Stimulated activated CD4-positive, alpha-beta T cell treated with anti-CD3 and anti-CD28 coated beads, TNF-alpha, amount 100 ng/mL, for 24 hours (primary cell): ENCODE results near the gene LPAR1.

ENCODE experiments used
- DNase-seq, 3 experiments: peaks; one replicate each; pipeline ENCODE4 v3.0.0-alpha.2; 2020; ENCODE audit warnings: low read depth in 3 of 3

The LPAR1 gene

DNA sequence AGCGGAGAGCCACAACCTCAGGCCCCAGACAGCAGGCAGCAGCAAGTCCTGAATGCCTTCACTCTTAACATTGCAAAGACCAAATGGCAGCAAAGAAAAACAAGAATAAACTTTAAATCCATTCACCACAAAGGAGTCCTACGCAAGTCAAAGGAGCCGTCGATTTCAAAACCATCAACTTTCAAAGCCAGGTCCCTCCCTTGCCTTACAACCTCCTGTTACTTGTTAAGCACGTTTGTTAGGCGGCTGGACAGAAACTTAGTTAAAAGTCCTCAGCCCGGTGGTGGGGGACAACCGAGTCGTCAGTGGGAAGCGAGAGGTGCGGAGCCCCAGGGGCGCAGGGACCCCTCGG is 938 bp downstream of the LPAR1 start:
- no peak for DNase-seq

DNA sequence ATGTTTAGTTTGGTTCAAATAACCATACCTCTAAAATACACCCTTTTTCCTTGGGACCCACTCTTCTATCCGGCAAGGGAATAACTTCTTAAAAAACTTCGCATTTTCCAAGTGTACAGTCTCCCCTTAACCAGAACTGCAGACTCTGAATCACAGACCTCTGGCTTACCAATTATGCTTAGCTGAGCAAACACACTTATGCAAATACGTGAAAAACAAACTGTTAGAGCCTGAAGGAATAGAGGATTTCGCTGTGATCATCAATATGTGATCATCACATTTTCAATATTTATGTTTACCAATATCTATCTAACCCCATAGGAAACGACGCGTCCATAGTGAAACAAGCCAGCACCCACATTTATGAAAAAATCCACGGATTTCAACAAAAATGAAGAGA is 1.3 kb downstream of the LPAR1 start:
- no peak for DNase-seq

DNA sequence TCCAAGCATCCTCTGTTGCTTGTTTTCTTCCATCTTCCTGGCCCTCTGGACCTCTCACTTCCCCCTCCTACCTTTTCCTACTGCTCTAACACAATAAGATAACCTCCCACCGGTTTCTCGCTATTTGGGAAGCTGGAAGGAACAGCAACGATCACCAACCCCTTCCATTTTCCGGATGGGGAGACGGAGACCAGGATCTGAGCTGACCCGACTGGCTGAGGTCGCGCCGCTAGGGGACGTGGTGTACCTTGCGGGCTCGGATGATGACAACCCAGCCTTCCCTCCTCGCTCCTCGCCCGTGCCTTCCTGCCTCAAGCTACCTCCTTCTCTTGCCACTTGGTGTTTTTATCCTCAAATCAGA is 1.9 kb downstream of the LPAR1 start:
- DNase-seq = no peak

DNA sequence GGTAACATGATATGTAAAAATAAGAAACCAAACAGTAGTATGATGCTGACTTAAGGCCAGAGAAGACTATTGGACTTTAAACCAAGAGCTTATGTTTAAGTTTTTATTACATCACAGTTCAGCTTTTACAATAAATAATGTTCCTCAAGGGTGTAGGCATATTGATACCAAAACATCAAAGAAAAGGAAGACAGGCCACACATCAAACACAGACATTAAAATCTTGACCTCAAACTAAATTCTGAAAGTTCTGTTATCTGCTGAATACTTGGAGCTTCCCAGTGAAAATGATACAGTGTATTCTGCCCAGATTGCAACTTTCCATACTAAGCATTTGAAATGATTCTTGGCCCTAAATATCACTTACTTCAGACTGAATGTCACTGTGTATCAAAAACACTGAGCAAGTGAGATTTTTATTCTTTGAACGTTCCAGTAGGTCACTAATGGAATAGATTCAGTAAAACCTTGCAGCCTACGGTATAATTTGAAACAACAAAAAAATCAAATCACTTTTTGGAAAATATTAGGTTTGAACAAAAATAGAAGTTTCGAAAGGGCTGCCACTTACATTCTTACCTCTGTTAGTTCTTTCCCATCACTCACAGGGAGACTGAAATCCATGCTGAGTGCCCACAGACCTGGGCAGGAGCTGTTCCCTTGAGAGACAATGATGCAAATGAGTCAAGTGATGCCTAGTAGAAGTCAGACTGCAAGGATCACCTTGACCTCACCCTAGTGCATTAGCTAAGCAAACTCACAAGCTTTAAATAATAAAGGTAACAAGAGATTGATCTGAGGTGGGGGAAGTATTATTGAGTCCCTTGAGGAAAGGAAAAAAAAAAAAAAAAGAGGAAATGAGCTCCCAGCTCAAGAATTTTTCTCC is 2.5 kb downstream of the LPAR1 start:
- no peak for DNase-seq

DNA sequence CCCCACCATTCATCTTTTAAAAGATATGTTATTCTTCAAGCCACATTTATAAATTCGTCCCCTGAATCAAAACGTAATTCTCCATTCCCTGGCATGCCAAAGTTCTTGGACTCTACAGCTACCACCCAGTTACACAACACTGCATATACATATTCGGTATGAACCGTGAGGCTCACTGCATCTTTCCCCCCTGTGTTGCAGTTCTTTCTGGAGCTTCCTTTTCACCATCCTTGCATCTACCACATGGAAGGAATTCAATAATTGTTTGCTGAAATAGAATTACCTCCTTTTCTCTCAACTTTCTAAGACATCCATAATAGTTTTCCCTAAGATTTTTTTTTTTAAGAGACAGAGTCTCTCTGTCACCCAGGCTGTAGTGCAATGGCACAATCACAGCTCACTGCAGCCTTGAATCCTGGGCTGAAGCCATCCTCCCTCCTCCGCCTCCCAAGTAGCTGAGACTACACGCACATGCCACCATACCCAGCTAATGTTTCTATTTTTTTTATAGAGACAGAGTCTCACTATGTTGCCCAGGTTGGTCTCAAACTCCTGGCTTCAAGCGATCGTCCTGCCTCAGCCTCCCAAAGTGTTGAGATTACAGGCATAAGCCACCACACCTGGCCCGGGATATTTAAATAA is 3.3 kb downstream of the LPAR1 start:
- DNase-seq = no peak

DNA sequence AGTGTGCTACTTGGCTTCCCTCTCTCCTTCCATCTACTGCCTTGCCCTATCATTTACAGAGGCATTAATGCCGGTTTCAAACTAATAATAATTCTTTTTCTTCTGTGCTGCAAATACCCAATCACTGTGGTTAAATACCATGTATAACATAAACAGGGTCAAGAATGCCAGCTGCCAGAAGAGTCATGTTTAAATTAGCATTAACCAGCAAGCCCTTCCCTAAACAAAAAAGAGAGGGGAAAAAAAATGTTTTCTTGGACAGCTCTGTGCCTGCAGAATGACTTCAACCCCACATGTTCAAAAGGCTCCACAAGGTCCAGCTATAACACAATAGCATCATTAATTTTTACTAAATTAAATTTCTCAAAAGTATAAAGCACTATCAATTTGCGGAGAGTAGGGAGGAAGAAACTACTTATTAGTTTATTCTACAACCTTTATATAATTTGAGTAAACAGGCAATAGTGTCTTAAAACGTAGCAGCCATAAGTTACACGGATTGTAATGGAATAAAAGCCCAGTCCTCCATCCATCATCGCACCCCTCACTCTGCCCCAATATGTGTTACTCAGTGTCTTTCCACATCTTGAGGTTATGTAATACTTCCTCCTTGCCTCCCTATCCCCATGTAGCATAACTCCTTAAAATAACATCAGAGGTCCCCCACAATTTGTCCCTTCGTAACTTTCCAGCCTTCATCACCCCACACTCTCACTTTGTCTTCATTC is 3.9 kb downstream of the LPAR1 start:
- no peak for DNase-seq

DNA sequence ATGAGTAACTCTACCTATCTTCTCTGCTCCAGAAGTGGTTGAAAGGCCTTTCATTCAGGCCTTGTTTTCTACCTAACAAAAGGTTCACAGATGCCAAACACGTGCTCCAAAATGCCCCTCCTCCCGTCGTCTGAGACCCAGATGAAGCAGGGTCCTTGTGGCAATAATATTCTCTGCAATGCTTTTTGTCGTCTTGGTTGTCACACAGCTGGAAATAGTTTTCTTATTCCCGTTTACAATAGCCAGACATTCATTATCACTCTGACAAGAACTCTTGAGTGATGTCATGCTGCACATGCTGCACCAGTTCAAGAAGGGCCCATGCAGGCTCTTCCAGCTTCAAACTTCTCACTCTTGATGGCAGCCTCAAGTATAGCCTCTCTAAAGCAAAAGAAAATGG is 7.8 kb downstream of the LPAR1 start:
- DNase-seq = no peak

DNA sequence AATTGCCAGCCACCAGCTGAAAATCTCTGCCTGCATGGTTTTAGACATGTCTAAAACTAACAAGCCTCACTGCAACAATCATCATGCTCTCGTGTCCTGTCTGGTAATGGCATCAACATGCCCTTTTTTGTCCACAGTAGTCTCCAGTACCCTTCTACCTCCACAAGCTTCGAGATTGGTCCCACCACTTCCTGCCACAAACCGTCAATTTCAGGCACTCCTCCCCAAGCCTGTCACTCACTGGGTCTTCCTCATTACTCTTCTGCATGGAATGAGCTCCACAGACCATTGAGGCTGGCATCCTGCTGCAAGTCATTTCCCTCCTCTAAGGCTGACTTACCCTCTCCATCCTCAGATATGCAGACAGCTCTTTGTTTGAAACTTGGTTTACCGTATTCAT is 9.0 kb downstream of the LPAR1 start:
- DNase-seq = no peak

DNA sequence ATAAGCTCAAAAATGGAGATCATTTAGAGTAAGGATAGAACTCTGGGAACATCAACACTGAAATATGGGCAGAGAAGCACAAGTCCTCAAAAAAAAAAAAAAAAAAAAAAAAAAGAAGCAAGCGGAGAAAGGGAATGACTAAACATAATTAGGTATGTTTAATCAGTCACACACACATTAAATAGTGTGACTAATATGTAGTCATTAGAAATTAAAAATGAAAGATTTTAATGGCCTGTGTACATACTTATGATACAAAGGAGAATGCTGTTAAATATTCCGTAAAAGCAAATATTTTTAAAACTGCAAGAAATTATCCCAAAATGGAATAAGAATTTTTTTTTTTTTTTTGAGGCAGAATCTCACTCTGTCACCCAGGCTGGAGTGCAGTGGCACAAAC is 10.5 kb downstream of the LPAR1 start:
- no peak for DNase-seq

DNA sequence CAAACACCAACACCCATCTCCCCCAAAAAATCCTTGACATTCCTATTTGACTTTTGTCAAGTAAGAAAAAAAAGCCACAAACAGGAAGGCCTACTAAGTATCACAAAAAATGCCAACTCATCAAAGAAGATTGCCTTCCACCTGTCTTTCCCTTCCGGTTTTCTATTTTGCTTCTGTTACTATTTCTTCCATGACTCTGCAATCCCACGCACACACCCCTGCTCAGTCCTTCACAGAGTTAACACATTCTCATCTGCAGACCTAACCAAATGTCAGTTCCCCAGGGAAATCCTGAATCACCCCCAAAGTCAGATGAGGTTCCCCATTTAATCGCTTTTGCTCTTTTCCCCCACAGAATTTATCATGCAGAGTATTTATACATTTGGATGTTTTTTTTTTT is 15.1 kb downstream of the LPAR1 start:
- DNase-seq = no peak

DNA sequence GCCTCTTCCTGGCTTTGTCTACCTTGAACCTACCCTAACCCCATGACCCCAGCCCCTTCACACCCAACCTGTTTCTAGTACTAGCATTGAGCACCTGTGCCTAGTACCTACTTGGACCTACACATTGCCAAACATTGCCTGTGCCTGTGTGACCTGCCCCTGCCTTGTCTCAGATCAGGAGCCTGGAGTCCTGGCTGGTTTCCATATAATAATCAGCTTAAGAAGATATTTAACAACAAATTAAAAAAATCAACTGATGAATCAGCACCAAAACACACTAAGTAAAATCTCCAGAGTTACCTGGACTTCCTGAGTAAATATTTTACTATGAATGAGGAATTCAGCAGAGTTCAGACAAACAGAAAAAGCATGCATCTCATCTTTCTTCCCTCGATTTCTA is 17.7 kb downstream of the LPAR1 start:
- DNase-seq = no peak

DNA sequence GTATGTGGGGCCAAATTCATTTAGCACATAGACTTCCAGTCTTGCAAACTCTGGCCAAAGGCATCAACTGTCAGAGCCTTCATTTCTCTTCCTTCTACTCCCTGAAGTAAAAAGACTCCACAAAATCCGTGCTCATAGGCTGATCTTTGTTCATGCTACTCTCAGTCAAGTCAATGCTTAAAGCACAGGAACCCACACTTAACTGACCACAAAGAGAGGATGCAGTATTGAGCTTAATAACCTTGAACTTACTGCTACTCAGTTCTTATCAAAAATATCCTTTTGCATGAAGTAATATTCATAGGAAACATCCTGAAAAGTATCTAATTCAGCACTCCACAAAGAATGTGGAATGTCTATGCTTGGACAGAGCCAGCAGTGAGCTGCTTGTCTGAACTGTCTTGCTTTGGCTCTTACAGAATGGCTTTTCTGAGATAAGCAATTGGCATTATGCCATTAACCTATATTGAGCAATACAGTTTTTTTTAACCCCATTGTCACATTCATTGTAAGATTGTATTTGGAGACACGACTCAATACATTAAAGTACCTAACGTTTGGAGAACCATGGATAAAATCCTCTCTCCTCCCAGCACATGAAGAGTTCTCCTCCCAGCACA is 21.7 kb downstream of the LPAR1 start:
- no peak for DNase-seq

DNA sequence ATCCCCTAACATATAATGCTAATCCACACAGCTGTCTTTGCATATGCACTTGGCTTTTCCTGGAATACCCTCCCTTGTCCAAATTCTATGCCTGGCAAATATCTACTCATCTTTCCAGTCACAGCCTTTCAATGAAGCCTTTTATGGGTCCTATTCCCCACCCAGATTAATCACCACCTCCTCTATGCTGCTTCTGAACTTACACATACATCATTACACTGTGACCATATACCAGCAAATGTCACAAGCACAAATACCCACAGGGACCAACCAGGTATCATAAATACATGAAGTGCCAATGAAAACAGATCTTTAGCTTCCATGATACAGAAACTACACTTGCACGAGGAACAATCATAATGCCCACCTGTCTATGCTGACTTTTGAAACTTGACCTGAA is 22.3 kb downstream of the LPAR1 start:
- no peak for DNase-seq

DNA sequence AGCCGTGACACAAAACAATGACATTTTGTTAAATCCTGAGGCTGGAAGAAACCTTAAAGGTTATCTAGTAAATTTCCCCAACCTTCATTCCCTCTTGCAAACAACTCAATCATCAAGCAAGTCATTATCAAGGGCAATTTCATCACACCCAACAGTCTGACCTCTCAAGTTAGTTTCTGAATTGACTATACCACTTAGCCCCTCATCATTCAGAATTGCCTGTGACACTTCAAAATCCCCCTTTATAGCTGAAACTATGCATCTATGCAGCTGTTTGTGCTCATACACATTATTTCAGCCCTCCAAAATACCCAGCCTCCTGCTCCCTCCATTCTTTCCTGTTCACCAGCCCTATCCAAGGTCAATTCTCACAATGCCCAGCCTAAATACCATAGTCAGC is 24.6 kb downstream of the LPAR1 start:
- no peak for DNase-seq

DNA sequence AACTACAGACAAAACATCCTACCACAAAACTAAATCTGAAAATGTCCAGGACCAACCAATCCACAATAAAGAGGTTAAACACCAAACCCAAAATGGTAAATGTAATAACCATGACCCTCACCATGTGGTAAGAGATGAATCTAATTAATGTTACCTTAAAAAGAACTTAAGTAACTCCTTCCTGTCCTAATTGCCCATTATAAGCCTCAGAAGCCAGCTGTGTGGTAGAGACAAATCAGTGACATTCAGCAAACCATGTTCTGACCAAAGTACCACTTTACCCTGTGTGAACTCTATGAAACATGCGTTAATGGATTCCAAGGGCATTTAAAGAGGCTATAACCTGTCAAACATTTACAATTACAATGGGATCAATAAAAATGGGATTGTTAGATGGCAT is 25.0 kb downstream of the LPAR1 start:
- DNase-seq = no peak

DNA sequence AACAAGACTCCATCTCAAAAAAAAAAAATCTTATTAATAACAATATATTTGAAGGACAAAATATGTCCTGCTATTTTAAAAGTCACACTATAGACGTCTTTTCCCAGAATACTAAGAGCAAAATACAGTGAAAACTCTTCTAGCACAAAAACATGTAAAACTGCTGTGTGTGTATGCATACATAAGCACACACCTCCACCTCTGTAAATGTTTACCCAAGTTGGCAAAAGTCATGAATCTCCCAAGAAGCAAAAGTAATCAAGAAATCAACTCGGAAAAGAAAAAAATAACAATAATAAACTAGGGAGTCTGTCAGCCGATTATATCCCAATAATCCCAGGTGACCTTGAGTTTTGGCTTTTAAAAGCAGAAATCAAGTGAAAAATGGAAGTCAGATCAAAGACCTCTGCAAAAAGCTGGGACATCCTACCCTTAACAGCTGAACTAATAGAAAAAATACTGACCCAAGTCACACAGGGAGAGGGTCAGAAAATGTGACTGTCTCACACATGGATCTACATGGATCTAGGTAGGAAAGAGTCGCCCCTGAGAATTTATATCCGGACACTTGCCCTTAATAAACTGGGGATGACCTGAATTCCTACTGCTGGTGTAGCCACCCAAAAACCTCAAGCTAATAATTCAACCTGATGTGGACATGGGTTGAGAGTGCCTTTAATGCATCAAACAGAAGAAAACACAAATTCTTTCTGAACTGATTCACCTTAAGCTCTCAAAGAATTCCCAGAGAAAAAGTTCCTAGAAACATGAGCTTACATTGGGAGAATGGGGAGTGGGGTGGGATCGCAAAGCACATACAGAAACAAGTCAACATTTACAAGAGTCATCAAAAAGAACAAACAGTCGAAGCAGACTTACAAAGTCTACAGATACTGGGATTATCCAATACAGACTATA is 29.9 kb downstream of the LPAR1 start:
- no peak for DNase-seq

DNA sequence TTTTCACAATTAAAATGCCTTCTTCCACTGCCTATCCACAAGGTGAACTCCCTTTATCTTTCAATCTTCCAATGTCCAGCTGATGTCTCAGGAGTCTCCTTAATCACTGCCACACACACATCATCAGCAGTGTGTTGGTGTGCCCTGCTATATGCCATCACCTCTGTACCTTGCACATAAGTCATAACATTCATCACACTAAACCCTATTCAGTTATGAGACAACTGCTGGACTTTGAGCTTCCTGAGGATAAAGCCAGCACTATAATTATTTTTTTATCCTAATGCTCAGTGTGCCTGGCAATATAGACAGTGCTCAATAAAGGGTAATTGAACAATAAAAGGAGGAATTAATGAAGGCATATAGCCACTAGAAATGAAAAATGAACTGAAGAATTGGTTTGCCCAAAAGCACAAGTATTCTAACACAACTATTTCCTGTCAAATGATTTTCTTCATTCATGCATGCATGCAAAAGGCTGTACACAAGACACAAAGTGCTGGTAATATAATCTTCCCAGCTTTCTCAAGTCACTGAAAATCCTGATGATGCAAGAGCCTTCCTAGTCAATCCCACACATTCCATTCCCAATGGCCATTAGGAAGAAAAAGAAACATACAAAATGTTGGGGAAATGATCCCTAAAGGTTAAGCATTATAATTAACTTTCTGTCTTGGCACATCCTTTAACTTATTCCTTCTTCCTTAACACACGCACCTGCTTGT is 32.4 kb downstream of the LPAR1 start:
- DNase-seq = no peak

DNA sequence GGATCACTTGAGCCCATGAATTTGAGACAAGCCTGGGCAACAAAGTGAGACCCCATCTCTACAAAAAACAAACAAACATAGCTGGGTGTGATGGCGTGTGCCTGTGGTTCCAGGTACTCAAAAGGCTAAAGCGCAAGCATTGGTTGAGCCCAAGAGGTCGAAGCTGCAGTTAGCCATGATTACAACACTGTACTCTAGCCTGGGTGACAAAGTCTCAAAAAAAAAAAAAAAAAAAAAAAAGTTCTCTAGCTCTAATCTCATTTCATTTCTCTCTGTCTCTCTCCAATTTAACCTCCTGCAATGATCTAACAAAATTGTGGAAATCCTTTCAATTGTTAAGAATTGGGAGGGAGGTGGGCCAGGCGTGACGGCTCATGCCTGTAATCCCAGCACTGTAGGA is 33.3 kb downstream of the LPAR1 start:
- DNase-seq = no peak

DNA sequence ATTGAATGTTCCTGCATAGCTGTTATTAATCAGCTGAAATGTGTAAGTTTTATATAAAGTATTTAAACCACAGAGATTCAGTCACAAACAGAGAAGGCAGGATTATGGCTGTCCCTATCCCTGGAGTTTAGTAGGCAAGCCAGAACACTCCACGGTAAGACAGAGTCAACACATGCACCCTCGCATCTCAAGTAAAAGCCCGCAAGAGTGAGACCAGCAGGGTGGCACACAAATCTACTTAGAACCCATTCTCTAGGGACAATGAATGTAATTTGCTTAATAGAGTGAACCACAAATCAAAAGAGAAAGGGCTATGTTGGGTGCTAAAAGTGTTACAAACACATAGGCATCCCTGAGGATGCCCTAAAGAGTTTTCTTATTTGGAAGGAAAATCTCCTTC is 35.1 kb downstream of the LPAR1 start:
- no peak for DNase-seq

DNA sequence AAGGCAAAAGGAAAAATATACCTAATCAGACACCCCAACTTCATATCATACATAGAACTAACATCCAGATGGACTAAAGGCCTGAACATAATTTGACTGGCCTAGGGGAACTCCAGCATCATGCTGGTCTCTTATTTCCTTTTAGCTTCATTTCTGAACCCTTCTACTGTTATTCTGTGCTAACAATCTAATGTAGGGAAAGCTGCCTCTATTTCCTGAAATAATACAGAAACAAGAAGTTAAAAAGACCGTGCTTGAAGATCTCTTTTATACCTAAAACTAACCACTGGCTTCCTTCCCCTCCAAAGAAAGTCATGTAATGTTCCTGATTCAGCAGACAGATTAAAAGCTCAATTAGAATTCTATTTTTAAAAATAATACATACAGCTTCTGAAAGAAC is 36.7 kb downstream of the LPAR1 start:
- DNase-seq = no peak

DNA sequence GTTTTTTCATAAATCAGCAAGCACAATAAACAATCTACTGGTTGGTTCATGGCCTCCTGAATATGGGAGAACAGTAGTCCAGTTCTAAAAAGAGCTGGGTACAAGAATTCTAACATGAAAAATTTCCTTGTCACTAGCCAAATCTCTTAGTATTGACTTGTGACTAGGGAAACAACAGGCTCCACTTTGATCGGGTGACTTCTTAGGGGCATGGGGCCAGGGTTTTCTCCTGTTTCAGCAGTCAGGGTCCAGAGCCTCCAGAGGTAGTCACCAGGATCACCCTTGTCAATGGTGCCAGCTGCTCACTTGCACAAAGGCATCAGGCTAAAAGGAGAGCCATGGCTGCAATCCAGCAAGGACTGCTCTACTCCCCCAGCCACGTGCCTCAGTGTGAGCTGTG is 38.1 kb downstream of the LPAR1 start:
- DNase-seq = no peak
